ENCODE results near the gene TPD52L1. TPM values are rescaled to one million over a fixed set of nuclear protein-coding genes. Genes with fewer than 3 reads are reported as not detected.

The TPD52L1 gene
- total RNA-seq, 1 donor from 2014 or later = 200 TPM

DNA sequence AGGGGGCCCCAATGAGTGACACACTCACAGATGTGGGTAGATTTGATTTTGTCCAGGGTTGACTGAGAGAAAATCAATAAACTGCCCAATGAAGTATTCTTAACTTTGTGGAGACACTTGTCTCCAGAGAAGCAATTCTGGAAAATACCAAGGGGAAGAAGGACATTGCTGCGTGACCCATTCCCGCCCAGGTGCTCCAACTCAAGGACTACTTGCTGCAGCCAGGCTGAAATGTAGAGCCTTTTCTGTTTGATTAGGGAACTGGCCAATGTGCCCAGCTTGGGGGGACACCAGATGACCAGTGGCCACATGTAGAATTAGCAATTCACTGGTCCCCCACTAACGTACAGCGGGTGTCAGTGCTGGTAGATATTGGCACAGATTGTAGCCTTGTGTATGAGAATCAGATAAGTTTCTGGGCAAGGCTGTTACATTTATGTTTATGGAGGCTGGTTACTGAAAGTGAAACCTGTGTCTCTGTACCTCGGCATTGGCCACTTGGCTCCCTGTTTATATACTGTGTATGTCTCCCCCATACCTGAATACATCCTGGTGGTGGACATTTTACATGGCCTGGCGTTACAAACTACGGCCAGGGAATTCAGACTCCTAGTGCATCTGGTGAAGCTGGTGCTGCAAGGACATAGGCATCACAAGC is 115.9 kb downstream of the TPD52L1 start:
- no peak for DNase-seq (ENCODE audit: low spot score in 2 of 2, unreplicated experiment in 2 of 2)
- TF ChIP-seq, protein P1, sequence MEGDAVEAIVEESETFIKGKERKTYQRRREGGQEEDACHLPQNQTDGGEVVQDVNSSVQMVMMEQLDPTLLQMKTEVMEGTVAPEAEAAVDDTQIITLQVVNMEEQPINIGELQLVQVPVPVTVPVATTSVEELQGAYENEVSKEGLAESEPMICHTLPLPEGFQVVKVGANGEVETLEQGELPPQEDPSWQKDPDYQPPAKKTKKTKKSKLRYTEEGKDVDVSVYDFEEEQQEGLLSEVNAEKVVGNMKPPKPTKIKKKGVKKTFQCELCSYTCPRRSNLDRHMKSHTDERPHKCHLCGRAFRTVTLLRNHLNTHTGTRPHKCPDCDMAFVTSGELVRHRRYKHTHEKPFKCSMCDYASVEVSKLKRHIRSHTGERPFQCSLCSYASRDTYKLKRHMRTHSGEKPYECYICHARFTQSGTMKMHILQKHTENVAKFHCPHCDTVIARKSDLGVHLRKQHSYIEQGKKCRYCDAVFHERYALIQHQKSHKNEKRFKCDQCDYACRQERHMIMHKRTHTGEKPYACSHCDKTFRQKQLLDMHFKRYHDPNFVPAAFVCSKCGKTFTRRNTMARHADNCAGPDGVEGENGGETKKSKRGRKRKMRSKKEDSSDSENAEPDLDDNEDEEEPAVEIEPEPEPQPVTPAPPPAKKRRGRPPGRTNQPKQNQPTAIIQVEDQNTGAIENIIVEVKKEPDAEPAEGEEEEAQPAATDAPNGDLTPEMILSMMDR (IDR thresholded peaks at IDR 0.05; ENCODE audit: unreplicated experiment) = no peak
- no peaks in the 10 kb centered on the region for H3K4me1 Mint-ChIP-seq
- peaks cover 48% of the 10 kb centered on the region for H3K36me3 Mint-ChIP-seq
- H3K9me3 Mint-ChIP-seq = no peaks in the 10 kb centered on the region
- no peaks in the 10 kb centered on the region for H3K27me3 Mint-ChIP-seq (ENCODE audit: low read depth)
- H3K4me3 Mint-ChIP-seq = no peak overlapping the region
- no peak overlapping the region for H3K27ac Mint-ChIP-seq

DNA sequence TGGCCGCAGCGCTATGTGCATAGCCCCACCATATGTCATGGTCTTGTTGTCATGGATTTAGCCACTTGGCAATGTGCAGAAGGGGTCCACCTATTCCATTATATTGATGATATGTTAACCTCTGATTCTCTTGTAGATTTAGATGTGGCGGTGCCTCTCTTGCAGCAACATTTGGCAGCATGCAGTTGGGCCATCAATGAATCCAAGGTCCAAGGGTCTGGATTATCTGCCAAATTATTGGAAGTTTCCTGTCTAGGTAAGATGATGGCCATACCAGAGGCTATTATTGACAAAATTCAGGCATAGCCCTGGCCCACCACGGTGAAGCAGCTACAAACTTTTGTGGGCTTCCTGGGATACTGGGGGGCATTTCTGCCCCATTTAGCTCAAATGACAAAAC is 116.8 kb downstream of the TPD52L1 start:
- no peaks in the 10 kb centered on the region for H3K4me1 Mint-ChIP-seq
- H3K27me3 Mint-ChIP-seq (ENCODE audit: low read depth) = no peaks in the 10 kb centered on the region
- H3K36me3 Mint-ChIP-seq = peaks cover 48% of the 10 kb centered on the region

DNA sequence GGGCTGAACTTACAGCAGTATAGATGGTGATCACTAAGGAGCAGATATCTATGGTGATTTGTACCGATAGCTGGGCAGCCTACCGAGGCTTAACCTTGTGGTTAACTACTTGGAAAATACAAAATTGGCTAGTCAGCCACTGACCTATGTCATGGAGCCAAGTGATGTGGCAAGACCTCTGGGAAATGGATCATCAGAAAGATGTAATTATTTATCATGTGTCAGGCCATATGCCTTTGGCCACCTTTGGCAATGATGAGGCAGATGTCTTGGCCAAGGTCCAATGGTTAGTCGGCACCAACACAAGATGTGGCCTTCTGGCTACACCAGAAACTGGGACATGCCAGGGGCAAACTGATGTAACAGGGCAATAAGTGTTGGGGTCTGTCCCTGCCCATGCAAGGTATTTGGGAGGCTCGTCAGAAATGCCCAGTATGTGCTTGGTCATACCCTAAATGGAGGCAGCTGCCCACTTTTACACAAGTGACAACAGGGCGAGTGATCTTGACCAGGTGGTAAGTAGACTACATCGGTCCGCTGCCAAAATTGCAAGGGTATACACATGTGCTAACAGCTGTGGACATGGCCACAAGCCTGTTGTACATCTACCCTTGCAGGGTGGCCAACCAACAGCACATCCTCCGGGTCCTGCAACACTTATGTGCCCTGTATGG is 118.0 kb downstream of the TPD52L1 start:
- H3K27ac Mint-ChIP-seq = no peak overlapping the region

More for the DNA sequence above, 116.8 kb downstream of the TPD52L1 start:
- TF ChIP-seq, protein P1 (IDR thresholded peaks at IDR 0.05; ENCODE audit: unreplicated experiment) = no peak
- no peak overlapping the region for H3K27ac Mint-ChIP-seq
- H3K4me3 Mint-ChIP-seq = no peak overlapping the region
- H3K9me3 Mint-ChIP-seq = no peaks in the 10 kb centered on the region
- DNase-seq (ENCODE audit: low spot score in 2 of 2, unreplicated experiment in 2 of 2) = no peak

DNA sequence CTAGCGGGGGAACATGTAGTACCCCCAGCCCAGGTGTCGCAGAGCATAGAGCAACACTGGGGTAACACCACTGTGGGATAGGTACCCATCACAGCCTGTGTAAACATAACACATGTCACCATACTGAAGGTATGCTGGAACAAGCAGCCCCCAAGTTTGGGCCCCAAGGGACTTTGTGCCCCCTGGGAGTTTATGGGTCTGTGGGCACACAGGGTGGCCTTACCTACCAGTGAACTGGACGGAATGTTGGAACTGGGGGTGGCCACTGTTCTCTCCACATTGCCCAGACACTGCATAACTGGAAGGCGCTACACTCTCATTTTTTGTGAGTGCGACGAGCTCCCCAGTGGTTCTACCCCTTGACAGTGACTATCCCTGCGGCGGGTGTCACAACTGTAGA is 119.7 kb downstream of the TPD52L1 start:
- TF ChIP-seq, protein P1 (IDR thresholded peaks at IDR 0.05; ENCODE audit: unreplicated experiment) = no peak
- no peak overlapping the region for H3K27ac Mint-ChIP-seq
- no peaks in the 10 kb centered on the region for H3K27me3 Mint-ChIP-seq (ENCODE audit: low read depth)
- no peak overlapping the region for H3K4me3 Mint-ChIP-seq
- DNase-seq (ENCODE audit: low spot score in 2 of 2, unreplicated experiment in 2 of 2) = no peak
- peaks cover 55% of the 10 kb centered on the region for H3K36me3 Mint-ChIP-seq
- peaks cover 8% of the 10 kb centered on the region for H3K4me1 Mint-ChIP-seq
- H3K9me3 Mint-ChIP-seq = no peaks in the 10 kb centered on the region

More for the DNA sequence above, 118.0 kb downstream of the TPD52L1 start:
- DNase-seq (ENCODE audit: low spot score in 2 of 2, unreplicated experiment in 2 of 2) = no peak
- TF ChIP-seq, protein P1 (IDR thresholded peaks at IDR 0.05; ENCODE audit: unreplicated experiment) = no peak
- Mint-ChIP-seq H3K9me3 (no peaks in the 10 kb centered on the region), H3K27me3 (ENCODE audit: low read depth) (no peaks in the 10 kb centered on the region), H3K4me3 (no peak overlapping the region), H3K36me3 (peaks cover 54% of the 10 kb centered on the region), H3K4me1 (no peaks in the 10 kb centered on the region)

DNA sequence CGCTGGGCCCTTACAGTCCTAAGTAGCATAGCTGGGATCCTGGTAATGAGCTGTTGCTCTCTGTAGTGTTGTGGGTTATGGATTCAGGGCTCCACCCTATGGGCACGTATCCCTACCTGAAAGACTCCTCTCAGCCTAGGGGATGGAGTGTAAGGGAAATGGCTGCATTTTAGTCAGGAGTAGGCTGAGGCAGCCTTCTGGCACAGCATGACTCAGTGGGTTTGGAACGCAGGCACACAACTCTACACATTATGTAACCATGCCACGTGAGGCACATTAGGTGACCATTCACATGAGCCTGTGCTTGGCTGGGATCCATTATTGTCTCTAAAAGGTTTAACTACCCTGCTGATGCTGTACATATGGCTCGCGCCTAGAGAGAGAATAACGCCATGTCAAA is 120.4 kb downstream of the TPD52L1 start:
- H3K36me3 Mint-ChIP-seq = peaks cover 60% of the 10 kb centered on the region
- TF ChIP-seq, protein P1 (IDR thresholded peaks at IDR 0.05; ENCODE audit: unreplicated experiment) = no peak
- DNase-seq (ENCODE audit: low spot score in 2 of 2, unreplicated experiment in 2 of 2) = no peak
- H3K9me3 Mint-ChIP-seq = no peaks in the 10 kb centered on the region
- no peak overlapping the region for H3K4me3 Mint-ChIP-seq
- H3K4me1 Mint-ChIP-seq = peaks cover 14% of the 10 kb centered on the region
- H3K27ac Mint-ChIP-seq = no peak overlapping the region
- no peaks in the 10 kb centered on the region for H3K27me3 Mint-ChIP-seq (ENCODE audit: low read depth)

Measured in mesothelial cell of epicardium (in vitro differentiated cells).